Lower leg skin (tissue), 4 donors: ENCODE data around the gene ABCA3. TPM values are rescaled to one million over a fixed set of nuclear protein-coding genes. Genes with fewer than 3 reads are reported as not detected.

ENCODE experiments used
- DNase-seq, 2 donors: peaks; one replicate each; pipeline ENCODE4 v3.0.0-alpha.2; 2019; ENCODE audit warnings: low spot score in 2 of 2
- H3K4me3 ChIP-seq: fragments of 200-600 bp; sonication (generic); 2 replicates; pipeline ENCODE4 v1.5.1; 2017; ENCODE audit warnings: mild to moderate bottlenecking, low read depth; ENCODE audit not compliant: poor library complexity, severe bottlenecking
- POLR2A ChIP-seq, 2 donors: fragments of 450-650 bp; IDR thresholded peaks; one replicate each; pipeline ENCODE4 v1.6.1; 2016 to 2017; ENCODE audit warnings: antibody characterized with exemption in 2 of 2, mild to moderate bottlenecking in 1 of 2, moderate library complexity in 1 of 2
- WGBS, 2 donors: methylation state at CpG; one replicate each; pipeline ENCODE4 v1.1.5; 2018; 5-methylcytosine and 5-hydroxymethylcytosine counted together
- intact Hi-C: fragments of 100-400 bp; cut with DNase I; formaldehyde crosslinking; loops from one replicate; pipeline ENCODE4 v1.15.0; 2023; ENCODE audit warnings: low total_unique reads
- microRNA counts, 2 donors: library from miRNA; unstranded; fragments of <30 nt; microRNA quantifications; one replicate each; lab custom pipeline; 2016
- microRNA-seq, 2 donors: library from miRNA; unstranded; fragments of <30 nt; microRNA quantifications; one replicate each; pipeline ENCODE4, GENCODE V29; 2016; ENCODE audit warnings: borderline replicate concordance in 2 of 2, borderline number of aligned reads in 1 of 2
- total RNA-seq, 4 donors: library from RNA; depleted of rRNA; stranded (reverse); fragments of >200 nt; gene quantifications; one replicate each; pipeline ENCODE4 v1.1.0, GENCODE V29; 2016
- TF ChIP-seq, protein P1 (sequence below), 3 donors: fragments of 450-650 bp; IDR thresholded peaks; one replicate each; pipeline ENCODE4 v1.5.1; 2016; ENCODE audit warnings: antibody characterized with exemption in 3 of 3, mild to moderate bottlenecking in 3 of 3, moderate library complexity in 2 of 3

ABCA3 gene
- total RNA-seq, 4 donors from 2014 or later: 5.4 to 10.3 (median 9.5) TPM

DNA sequence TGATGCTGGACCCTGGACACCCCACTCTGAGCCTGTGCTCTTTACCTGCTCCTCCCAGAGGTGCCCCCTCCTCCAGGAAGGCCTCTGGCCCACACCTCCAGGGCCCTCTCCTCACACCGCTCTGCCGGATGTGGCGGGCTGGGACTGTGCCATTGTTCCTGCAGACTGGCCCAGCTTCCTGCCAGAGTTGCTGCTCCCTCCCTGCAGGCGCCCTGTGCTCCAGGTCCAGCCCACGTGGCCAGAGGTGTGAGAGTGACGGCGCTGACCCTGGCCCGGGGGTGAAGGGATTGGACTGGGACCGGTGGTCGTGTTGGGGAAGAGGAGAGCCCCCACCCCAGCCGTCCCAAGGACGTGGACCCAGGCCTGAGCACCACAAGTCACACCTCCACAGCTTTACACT is 111.4 kb downstream of the ABCA3 start:
- no peak for DNase-seq
- TF ChIP-seq, protein P1, sequence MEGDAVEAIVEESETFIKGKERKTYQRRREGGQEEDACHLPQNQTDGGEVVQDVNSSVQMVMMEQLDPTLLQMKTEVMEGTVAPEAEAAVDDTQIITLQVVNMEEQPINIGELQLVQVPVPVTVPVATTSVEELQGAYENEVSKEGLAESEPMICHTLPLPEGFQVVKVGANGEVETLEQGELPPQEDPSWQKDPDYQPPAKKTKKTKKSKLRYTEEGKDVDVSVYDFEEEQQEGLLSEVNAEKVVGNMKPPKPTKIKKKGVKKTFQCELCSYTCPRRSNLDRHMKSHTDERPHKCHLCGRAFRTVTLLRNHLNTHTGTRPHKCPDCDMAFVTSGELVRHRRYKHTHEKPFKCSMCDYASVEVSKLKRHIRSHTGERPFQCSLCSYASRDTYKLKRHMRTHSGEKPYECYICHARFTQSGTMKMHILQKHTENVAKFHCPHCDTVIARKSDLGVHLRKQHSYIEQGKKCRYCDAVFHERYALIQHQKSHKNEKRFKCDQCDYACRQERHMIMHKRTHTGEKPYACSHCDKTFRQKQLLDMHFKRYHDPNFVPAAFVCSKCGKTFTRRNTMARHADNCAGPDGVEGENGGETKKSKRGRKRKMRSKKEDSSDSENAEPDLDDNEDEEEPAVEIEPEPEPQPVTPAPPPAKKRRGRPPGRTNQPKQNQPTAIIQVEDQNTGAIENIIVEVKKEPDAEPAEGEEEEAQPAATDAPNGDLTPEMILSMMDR (IDR thresholded peaks at IDR 0.05): no peak
- no peak for TF ChIP-seq POLR2A (IDR thresholded peaks at IDR 0.05)
- intact Hi-C loops: no loop called here
- no peak overlapping the region for H3K4me3 ChIP-seq
- WGBS, 2 donors: 90 to 94% methylated on average over 12 of the region's 12 CpGs

DNA sequence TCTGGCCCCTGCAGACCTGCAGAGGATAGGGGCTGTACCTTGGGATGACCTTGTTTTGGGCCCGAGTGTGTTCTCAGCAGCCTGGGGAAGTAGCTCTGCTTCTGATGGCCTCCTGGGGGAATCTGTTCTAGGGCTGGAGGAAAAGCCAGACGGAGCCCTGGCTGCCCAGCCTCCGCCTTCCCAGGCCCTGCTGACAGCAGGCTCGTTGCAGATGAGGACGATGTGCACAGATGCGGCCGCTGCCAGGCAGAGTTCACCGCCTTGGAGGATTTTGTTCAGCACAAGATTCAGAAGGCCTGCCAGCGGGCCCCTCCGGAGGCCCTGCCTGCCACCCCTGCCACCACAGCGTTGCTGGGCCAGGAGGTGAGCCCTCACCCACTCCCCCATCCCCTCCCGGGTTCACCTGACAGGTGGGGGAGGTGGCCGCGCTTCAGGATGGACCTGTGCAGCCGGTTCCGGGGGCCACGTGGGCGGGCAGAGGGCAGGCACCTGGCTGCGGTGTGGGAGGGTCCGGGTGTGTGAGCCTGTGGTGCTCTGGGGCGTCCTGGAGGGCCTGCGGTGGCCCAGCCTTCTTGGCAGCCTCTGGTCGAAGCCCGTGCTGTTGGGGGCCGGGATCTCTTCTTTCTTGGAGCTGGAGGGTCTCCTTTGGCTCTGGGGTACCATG is 112.2 kb downstream of the ABCA3 start:
- no peak for DNase-seq
- intact Hi-C loops: no loop called here
- 76 to 87% methylated on average over 22 to 25 of the region's 25 CpGs for WGBS, 2 donors
- no peak for TF ChIP-seq POLR2A (IDR thresholded peaks at IDR 0.05)
- TF ChIP-seq, protein P1 (IDR thresholded peaks at IDR 0.05): no peak
- no peak overlapping the region for H3K4me3 ChIP-seq

DNA sequence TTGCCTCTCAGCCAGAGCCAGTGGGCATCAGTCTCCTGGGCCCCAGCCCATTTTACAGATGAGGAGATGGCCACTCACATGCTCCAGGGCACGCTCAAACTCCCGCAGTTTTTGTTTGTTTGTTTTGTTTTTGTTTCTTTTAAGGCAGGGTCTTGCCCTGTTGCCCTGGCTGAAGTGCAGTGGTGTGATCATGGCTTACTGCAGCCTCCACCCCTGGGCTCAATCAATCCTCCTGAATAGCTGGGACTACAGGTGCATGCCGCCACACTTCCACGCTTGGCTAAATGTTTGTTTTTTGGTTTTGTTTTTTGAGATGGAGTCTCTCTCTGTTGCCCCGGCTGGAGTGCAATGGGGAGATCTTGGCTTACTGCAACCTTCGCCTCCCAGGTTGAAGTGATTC is 113.6 kb downstream of the ABCA3 start:
- 93 to 96% methylated on average over 6 of the region's 6 CpGs for WGBS, 2 donors
- DNase-seq: no peak
- intact Hi-C loops: no loop called here
- H3K4me3 ChIP-seq: no peak overlapping the region
- TF ChIP-seq, protein P1 (IDR thresholded peaks at IDR 0.05): no peak
- no peak for TF ChIP-seq POLR2A (IDR thresholded peaks at IDR 0.05)

DNA sequence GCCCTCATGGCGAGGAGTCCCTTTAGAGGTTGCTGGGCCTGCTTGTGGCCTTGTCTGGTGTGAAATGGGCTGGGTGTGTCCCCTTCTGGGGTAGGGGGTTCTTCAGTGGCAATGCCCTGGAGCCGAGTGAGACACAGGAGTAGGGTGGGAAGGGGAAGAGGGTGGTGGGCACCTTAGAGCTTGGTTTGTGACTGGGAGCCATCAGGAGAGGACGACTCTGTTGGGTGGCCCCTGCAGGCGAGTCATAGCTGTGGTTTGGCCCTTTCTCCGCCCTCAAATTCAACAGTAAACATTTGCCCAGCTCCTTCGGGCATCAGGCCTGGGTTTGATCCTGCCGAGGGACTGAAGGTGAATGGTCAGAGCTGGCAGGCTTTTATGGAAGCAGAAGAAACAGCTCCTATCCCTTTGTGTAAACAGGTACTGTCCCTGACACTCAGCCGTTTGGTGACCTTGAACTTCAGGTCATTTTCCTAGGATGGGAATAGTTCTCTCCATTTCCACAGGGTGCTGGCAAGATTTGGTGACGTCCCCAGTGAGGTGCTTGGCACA is 114.2 kb downstream of the ABCA3 start:
- H3K4me3 ChIP-seq: no peak overlapping the region
- WGBS, 2 donors: 66 to 71% methylated on average over 9 of the region's 9 CpGs
- TF ChIP-seq, protein P1 (IDR thresholded peaks at IDR 0.05): no peak
- no peak for TF ChIP-seq POLR2A (IDR thresholded peaks at IDR 0.05)
- intact Hi-C loops: no loop called here
- no peak for DNase-seq

MicroRNA genes within 50 kb of the gene (microRNA counts, 767-probe panel; counts per million panel counts)
- 0 to 358 counts per million in 2 donors for microRNA hsa-miR-940 (lab: Ali Mortazavi, UCI)

Small RNAs within 50 kb of the gene (microRNA-seq; reads per million reads assigned to microRNA genes)
- 0 to 0.57 reads per million in 2 donors for gene MIR3677
- 0 reads per million in 2 donors for gene MIR4717

Other genes with a start within 250 kb of the ABCA3 start
- 100 to 1,000 TPM; 125 to 266 (median 192) TPM for gene PKD1, start 204.8 kb downstream of the ABCA3 start, total RNA-seq
- gene RAB26, start 192.1 kb downstream of the ABCA3 start, total RNA-seq: 1 to 10 TPM in 3 of 4 donors, not detected in 1; 1.6 to 2.9 (median 2.0) TPM
- 10 to 100 TPM; 60.8 to 74.8 (median 68.9) TPM for gene TRAF7, start 184.9 kb downstream of the ABCA3 start, total RNA-seq
- gene CASKIN1, start 144.1 kb downstream of the ABCA3 start, total RNA-seq: 1 to 10 TPM in 3 of 4 donors, under 1 TPM in 1; 0.71 to 2.2 (median 1.3) TPM
- 10 to 100 TPM; 43.8 to 69.4 (median 54.9) TPM for gene MLST8, start 135.3 kb downstream of the ABCA3 start, total RNA-seq
- gene BRICD5, start 129.9 kb downstream of the ABCA3 start, total RNA-seq: 1 to 10 TPM; 2.3 to 6.2 (median 2.5) TPM
- 10 to 100 TPM in 3 of 4 donors, 1 to 10 TPM in 1; 9.6 to 19.4 (median 12.8) TPM for gene PGP, start 125.9 kb downstream of the ABCA3 start, total RNA-seq
- 10 to 100 TPM; 50.3 to 85.8 (median 57.4) TPM for gene E4F1, start 117.1 kb downstream of the ABCA3 start, total RNA-seq
- gene DNASE1L2, start 104.3 kb downstream of the ABCA3 start, total RNA-seq: 10 to 100 TPM; 39.8 to 93.3 (median 55.0) TPM
- gene ECI1, start 89.1 kb downstream of the ABCA3 start, total RNA-seq: 10 to 100 TPM; 37.1 to 69.9 (median 54.5) TPM
- 100 to 1,000 TPM; 127 to 132 (median 128) TPM for gene RNPS1, start 72.6 kb downstream of the ABCA3 start, total RNA-seq
- 10 to 100 TPM in 3 of 4 donors, 1 to 10 TPM in 1; 5.6 to 17.7 (median 11.3) TPM for gene CCNF, start 88.7 kb upstream of the ABCA3 start, total RNA-seq
- gene TEDC2, start 119.4 kb upstream of the ABCA3 start, total RNA-seq: 1 to 10 TPM in 3 of 4 donors, under 1 TPM in 1; 0.64 to 1.9 (median 1.8) TPM
- gene NTN3, start 130.6 kb upstream of the ABCA3 start, total RNA-seq: under 1 TPM in 2 of 4 donors, not detected in 2; 0.45 to 0.95 TPM
- 10 to 100 TPM; 12.1 to 19.1 (median 15.3) TPM for gene TBC1D24, start 134.4 kb upstream of the ABCA3 start, total RNA-seq
- 100 to 1,000 TPM in 3 of 4 donors, 10 to 100 TPM in 1; 63.1 to 218 (median 126) TPM for gene ATP6V0C, start 173.2 kb upstream of the ABCA3 start, total RNA-seq
- gene AMDHD2, start 179.6 kb upstream of the ABCA3 start, total RNA-seq: 10 to 100 TPM; 32.9 to 50.3 (median 42.2) TPM
- 1 to 10 TPM in 2 of 4 donors, under 1 TPM in 2; 0.17 to 5.9 (median 0.83) TPM for gene CEMP1, start 190.7 kb upstream of the ABCA3 start, total RNA-seq
- 10 to 100 TPM; 35.3 to 40.4 (median 39.0) TPM for gene PDPK1, start 197.3 kb upstream of the ABCA3 start, total RNA-seq